Neuronal stem cell (in vitro differentiated cells): ENCODE results near the gene CBARP.
A peak's percentile ranks its signal among the peaks of the same experiment; 100 is the strongest.

Experiments used
- DNase-seq: peaks from one replicate; pipeline ENCODE4 v3.0.0-alpha.2; 2013; ENCODE audit warnings: low spot score
- H2AFZ ChIP-seq: one replicate; pipeline ENCODE4 v1.6.1; 2013; ENCODE audit warnings: mild to moderate bottlenecking, low read length, inconsistent platforms
- H2AK5ac ChIP-seq: 2 replicates; pipeline ENCODE4 v1.6.1; 2013; ENCODE audit warnings: low read depth, mild to moderate bottlenecking, inconsistent platforms, low read length, moderate library complexity, mixed read lengths
- H2BK120ac ChIP-seq: 2 replicates; pipeline ENCODE4 v1.6.1; 2013; ENCODE audit warnings: low read depth, mild to moderate bottlenecking, inconsistent platforms, low read length, moderate library complexity, mixed read lengths
- H2BK12ac ChIP-seq: one replicate; pipeline ENCODE4 v1.6.1; 2013; ENCODE audit warnings: low read length, inconsistent platforms
- H2BK15ac ChIP-seq: 2 replicates; pipeline ENCODE4 v1.6.1; 2013; ENCODE audit warnings: mild to moderate bottlenecking, low read length, inconsistent platforms, mixed read lengths
- H2BK5ac ChIP-seq: one replicate; pipeline ENCODE4 v1.6.1; 2013; ENCODE audit warnings: inconsistent platforms, mild to moderate bottlenecking, low read length, moderate library complexity
- H3K14ac ChIP-seq: one replicate; pipeline ENCODE4 v1.6.1; 2013; ENCODE audit warnings: low read length, inconsistent platforms
- H3K18ac ChIP-seq: 2 replicates; pipeline ENCODE4 v1.6.1; 2013; ENCODE audit warnings: low read length, inconsistent platforms
- H3K23ac ChIP-seq: 2 replicates; pipeline ENCODE4 v1.6.1; 2013; ENCODE audit warnings: low read depth, mild to moderate bottlenecking, mixed read lengths, low read length, inconsistent platforms; ENCODE audit not compliant: poor library complexity
- H3K27ac ChIP-seq: replicated peaks from 3 replicates; pipeline ENCODE4 v1.5.1; 2013; ENCODE audit warnings: low read length, inconsistent platforms
- H3K27me3 ChIP-seq, 3 experiments: 2 replicates each; pipeline ENCODE4 v1.6.1; 2013; ENCODE audit warnings: low read length in 3 of 3, mild to moderate bottlenecking in 2 of 3, inconsistent platforms in 1 of 3, low read depth in 1 of 3, mixed read lengths in 1 of 3, moderate library complexity in 1 of 3; ENCODE audit not compliant: control insufficient read depth in 3 of 3, insufficient read depth in 3 of 3
- H3K36me3 ChIP-seq, 2 donors: replicated peaks in 1 of 2; 2 replicates each; pipeline ENCODE4 v1.6.1; 2013; ENCODE audit warnings: low read length in 2 of 2; ENCODE audit not compliant: control insufficient read depth in 2 of 2, insufficient read depth in 2 of 2
- H3K4ac ChIP-seq: 2 replicates; pipeline ENCODE4 v1.6.1; 2013; ENCODE audit warnings: inconsistent platforms, mild to moderate bottlenecking, low read length, moderate library complexity
- H3K4me1 ChIP-seq, 2 donors: 1 replicate in 1 of 2; 2 replicates in 1 of 2; pipeline ENCODE4 v1.6.1; 2013; ENCODE audit warnings: low read length in 2 of 2, low read depth in 1 of 2; ENCODE audit not compliant: control insufficient read depth in 2 of 2, insufficient read depth in 1 of 2
- H3K4me2 ChIP-seq: one replicate; pipeline ENCODE4 v1.6.1; 2013; ENCODE audit warnings: mild to moderate bottlenecking, low read length, inconsistent platforms; ENCODE audit not compliant: insufficient read depth, poor library complexity, severe bottlenecking
- H3K4me3 ChIP-seq, 2 donors: 2 replicates each; pipeline ENCODE4 v1.5.1; 2013; ENCODE audit warnings: low read length in 2 of 2, mild to moderate bottlenecking in 2 of 2, inconsistent platforms in 1 of 2, moderate library complexity in 1 of 2
- H3K79me1 ChIP-seq: one replicate; pipeline ENCODE4 v1.6.1; 2013; ENCODE audit warnings: low read depth, mild to moderate bottlenecking, inconsistent platforms, low read length, moderate library complexity
- H3K9ac ChIP-seq: one replicate; pipeline ENCODE4 v1.6.1; 2013; ENCODE audit warnings: mild to moderate bottlenecking, low read depth, low read length, inconsistent platforms; ENCODE audit not compliant: poor library complexity
- H3K9me3 ChIP-seq, 2 donors: replicated peaks in 1 of 2; 2 replicates each; pipeline versions ENCODE3 to v1.6.1; 2013; ENCODE audit warnings: low read length in 2 of 2, mild to moderate bottlenecking in 2 of 2, inconsistent platforms in 1 of 2, low read depth in 1 of 2, mixed read lengths in 1 of 2, moderate library complexity in 1 of 2; ENCODE audit not compliant: control insufficient read depth in 2 of 2, insufficient read depth in 1 of 2
- H4K8ac ChIP-seq: one replicate; pipeline ENCODE4 v1.6.1; 2013; ENCODE audit warnings: low read depth, mild to moderate bottlenecking, inconsistent platforms, low read length, moderate library complexity
- H4K91ac ChIP-seq: one replicate; pipeline ENCODE4 v1.6.1; 2013; ENCODE audit warnings: low read length, low read depth, mild to moderate bottlenecking, inconsistent platforms; ENCODE audit not compliant: poor library complexity
- WGBS, 2 donors: extraction: QIAGEN DNeasy Blood & Tissue Kit; methylation state at CpG; one replicate each; pipeline ENCODE4 v1.1.7; 2013; ENCODE audit warnings: missing lambda C conversion rate in 2 of 2, mixed read lengths in 1 of 2; ENCODE audit not compliant: insufficient read length in 2 of 2, insufficient replicate concordance in 1 of 2; ENCODE audit errors: extremely low coverage in 2 of 2; 5-methylcytosine and 5-hydroxymethylcytosine counted together

Gene CBARP

DNA sequence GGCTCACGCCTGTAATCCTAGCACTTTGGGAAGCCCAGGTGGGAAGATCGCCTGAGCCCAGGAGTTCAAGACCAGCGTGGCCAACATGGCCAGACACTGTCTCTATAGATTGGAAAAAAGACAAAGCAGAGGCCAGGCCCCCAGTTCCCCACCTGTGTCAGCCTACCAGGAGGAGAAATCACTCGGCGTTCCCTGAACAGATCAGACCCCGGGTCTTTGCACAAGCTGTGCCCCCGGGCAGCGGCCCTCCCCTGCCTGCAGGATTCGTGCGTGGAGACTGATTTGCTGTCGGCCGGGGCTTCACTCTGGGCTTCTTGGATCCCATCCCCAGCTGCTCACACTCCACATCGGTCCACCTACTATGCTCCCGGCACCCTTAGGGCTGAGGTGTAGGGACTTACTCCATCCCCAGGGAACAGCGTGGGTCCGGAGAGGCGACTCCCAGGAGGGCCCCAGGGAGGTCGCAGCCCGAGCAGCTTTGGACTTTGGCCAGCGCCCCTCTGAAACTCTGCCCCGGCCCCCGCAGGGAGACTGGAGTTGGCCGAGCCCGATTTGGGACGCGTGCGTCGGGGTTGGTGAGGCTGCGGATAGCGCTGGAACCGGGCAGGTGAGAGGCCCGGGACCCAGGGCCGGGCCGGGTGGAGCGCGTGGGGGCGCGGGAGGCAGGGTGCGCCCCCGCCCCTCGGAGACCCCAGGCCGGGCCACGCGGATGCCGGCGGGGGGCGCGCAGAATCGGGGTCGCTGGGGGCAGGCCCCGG is 47.4 kb upstream of the CBARP start:
- Histone ChIP-seq H3K9me3 (no peaks in the 10 kb centered on the region), H3K23ac (peak overlapping the region; percentile 52), H3K18ac (peak overlapping the region; percentile 97), H3K36me3 (peaks cover 0 to 2% of the 10 kb centered on the region in 2 donors), H2AFZ (peak overlapping the region; percentile 88), H3K4me1 (peaks cover 14 to 32% of the 10 kb centered on the region in 2 donors), H2BK5ac (no peak overlapping the region), H2AK5ac (peak overlapping the region; percentile 99), H3K4me3 (peak overlapping the region; percentile 32 to 59), H4K8ac (no peak overlapping the region), H3K4me2 (peak overlapping the region; percentile 69), H3K27me3 (peaks cover 0 to 11% (median 4%) of the 10 kb centered on the region in 3 experiments), H2BK15ac (peak overlapping the region; percentile 91), H2BK120ac (no peak overlapping the region), H3K79me1 (peaks cover 29% of the 10 kb centered on the region), H3K14ac (no peak overlapping the region), H2BK12ac (peak overlapping the region; percentile 33), H4K91ac (peak overlapping the region; percentile 39), H3K9ac (peak overlapping the region; percentile 60), H3K4ac (peak overlapping the region; percentile 37), H3K27ac (no peak overlapping the region)
- no CpG with 5 or more reads among the region's 51 CpGs for WGBS, 2 donors
- no peak for DNase-seq

- Histone ChIP-seq H2AFZ (no peak overlapping the region), H2BK15ac (peak overlapping the region; percentile 91), H3K4ac (peak overlapping the region; percentile 78), H4K8ac (no peak overlapping the region), H3K23ac (peak overlapping the region; percentile 52), H3K9ac (no peak overlapping the region), H2BK120ac (no peak overlapping the region), H2BK5ac (no peak overlapping the region), H3K36me3 (peaks cover 2 to 3% of the 10 kb centered on the region in 2 donors), H3K4me3 (no peak overlapping the region), H4K91ac (peak overlapping the region; percentile 39), H3K79me1 (peaks cover 26% of the 10 kb centered on the region), H3K18ac (peak overlapping the region; percentile 59), H3K27me3 (peaks cover 0 to 11% (median 4%) of the 10 kb centered on the region in 3 experiments), H3K27ac (no peak overlapping the region), H2BK12ac (peak overlapping the region; percentile 33), H3K9me3 (no peaks in the 10 kb centered on the region), H3K4me1 (peaks cover 15 to 33% of the 10 kb centered on the region in 2 donors), H3K4me2 (no peak overlapping the region), H3K14ac (no peak overlapping the region), H2AK5ac (peak overlapping the region; percentile 86)
- no peak for DNase-seq
- WGBS, 2 donors: no CpG with 5 or more reads among the region's 20 CpGs
These were observed 46.6 kb upstream of the CBARP start for GRCh38 chr19:1284293-1284978.

- no peak overlapping the region for H2BK5ac ChIP-seq
- no peak overlapping the region for H3K4me3 ChIP-seq
- no peak overlapping the region for H2AFZ ChIP-seq
- H2AK5ac ChIP-seq: peak overlapping the region; percentile 86
- H3K36me3 ChIP-seq: peaks cover 7 to 8% of the 10 kb centered on the region in 2 donors
- no peaks in the 10 kb centered on the region for H3K9me3 ChIP-seq
- WGBS, 2 donors: no CpG with 5 or more reads among the region's 12 CpGs
- H2BK120ac ChIP-seq: no peak overlapping the region
- peaks cover 22% of the 10 kb centered on the region for H3K79me1 ChIP-seq
- DNase-seq: no peak
- peaks cover 0 to 11% (median 4%) of the 10 kb centered on the region in 3 experiments for H3K27me3 ChIP-seq
- no peak overlapping the region for H3K4me2 ChIP-seq
- peak overlapping the region; percentile 71 for H3K18ac ChIP-seq
- peak overlapping the region; percentile 91 for H2BK15ac ChIP-seq
- peaks cover 12 to 33% of the 10 kb centered on the region in 2 donors for H3K4me1 ChIP-seq
- no peak overlapping the region for H2BK12ac ChIP-seq
- no peak overlapping the region for H4K91ac ChIP-seq
- H4K8ac ChIP-seq: no peak overlapping the region
- no peak overlapping the region for H3K9ac ChIP-seq
- H3K14ac ChIP-seq: no peak overlapping the region
- peak overlapping the region; percentile 44 for H3K23ac ChIP-seq
- H3K4ac ChIP-seq: peak overlapping the region; percentile 11
- H3K27ac ChIP-seq: no peak overlapping the region
These were observed 46.1 kb upstream of the CBARP start for GRCh38 chr19:1283917-1284292.
